GM18870 (cell line): Measurements from ENCODE around the gene RBM10.

ENCODE experiments used
- ATAC-seq: cut with Tn5 transposase; IDR thresholded peaks from one replicate; pipeline ENCODE4 v1.9.1; 2021; ENCODE audit warnings: moderate library complexity; ENCODE audit not compliant: unreplicated experiment

The RBM10 gene

GRCh38 chrX:47194194-47194787 is 49.3 kb downstream of the RBM10 start:
- ATAC-seq = no peak

DNA sequence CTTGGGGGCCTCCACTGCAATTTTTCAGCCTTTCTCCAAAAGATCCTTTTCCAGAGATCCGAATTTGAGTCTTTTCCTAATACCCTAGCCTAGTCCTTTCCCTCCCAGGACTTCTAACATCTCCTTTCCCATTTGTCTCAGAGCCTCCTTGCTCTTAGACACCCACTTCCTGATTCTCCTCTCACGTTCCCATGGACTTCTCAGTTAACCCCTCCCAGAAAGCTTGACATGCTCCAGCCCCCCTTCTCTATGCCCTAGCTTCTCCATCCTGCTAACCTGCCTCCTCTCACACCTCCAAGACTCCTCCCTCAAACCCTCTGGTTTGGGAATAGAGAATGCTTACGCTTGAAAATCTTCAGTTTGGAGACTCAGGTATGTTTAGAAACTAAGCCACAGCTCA is 51.1 kb downstream of the RBM10 start:
- ATAC-seq = no peak

- no peak for ATAC-seq
These were observed 52.5 kb downstream of the RBM10 start for GRCh38 chrX:47197526-47197925.

GRCh38 chrX:47198026-47198686 is 53.1 kb downstream of the RBM10 start:
- ATAC-seq = no peak

GRCh38 chrX:47198687-47199080 is 53.7 kb downstream of the RBM10 start:
- no peak for ATAC-seq

DNA sequence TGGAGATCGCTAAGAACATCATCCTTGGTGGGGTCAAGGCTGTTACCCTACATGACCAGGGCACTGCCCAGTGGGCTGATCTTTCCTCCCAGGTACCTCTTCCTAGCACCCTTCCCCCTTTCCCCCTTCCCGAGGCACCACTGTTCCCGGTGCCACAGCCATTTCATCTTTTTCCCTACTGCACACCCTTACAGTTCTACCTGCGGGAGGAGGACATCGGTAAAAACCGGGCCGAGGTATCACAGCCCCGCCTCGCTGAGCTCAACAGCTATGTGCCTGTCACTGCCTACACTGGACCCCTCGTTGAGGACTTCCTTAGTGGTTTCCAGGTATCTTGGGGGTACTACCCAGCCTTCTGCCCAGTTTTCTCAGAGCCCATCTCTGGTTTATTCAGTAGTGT is 54.3 kb downstream of the RBM10 start:
- no peak for ATAC-seq

- no peak for ATAC-seq
These were observed 55.5 kb downstream of the RBM10 start for GRCh38 chrX:47200385-47201150.

DNA sequence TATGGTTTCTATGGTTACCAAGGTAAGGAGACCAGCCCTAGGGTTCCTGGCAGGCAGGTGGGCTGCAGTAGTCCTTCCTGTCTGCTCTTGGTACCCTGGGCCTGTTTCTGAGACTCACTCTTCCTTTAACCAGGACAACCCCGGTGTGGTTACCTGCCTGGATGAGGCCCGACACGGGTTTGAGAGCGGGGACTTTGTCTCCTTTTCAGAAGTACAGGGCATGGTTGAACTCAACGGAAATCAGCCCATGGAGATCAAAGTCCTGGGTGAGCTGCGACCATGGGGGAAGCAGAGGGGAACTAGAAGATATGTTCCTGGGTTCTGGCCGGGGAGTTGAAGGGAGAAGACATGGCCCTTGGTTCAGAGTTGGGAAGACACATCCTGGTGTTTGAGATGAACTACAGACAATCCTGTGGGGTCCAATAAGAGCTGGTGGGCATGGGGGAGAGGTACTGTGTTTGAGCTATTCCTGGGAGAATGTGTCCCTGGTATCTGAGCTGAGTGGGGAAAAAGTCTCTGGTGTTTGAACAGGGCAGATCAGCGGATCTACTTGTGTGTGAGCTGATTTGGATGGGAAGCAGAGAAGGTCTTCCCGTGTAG is 56.4 kb downstream of the RBM10 start:
- ATAC-seq = no peak

- no peak for ATAC-seq
These were observed 57.3 kb downstream of the RBM10 start for GRCh38 chrX:47202316-47202715.

- ATAC-seq = no peak
These were observed 57.9 kb downstream of the RBM10 start for GRCh38 chrX:47202877-47203276.

DNA sequence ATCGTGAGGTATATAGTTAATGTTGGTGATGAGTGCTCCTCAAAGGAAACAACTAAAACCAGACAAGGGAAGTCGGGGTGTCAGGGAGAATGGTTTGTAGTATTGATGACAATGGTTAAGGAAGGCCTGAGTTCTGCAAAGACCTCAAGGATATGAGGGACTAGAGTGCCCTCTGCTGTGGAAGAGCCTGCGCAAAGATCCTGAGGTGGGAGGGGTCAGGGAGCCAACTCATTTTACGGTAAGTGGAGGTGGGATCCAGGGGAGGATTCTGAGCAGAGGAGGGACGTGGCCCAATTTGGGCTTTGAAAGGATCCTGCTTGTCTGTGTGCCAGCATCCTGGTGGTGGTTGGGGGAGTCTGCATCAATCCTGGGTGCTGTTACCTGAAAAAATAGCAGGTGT is 59.9 kb downstream of the RBM10 start:
- ATAC-seq = no peak

- no peak for ATAC-seq
These were observed 61.3 kb downstream of the RBM10 start for GRCh38 chrX:47206316-47206715.

DNA sequence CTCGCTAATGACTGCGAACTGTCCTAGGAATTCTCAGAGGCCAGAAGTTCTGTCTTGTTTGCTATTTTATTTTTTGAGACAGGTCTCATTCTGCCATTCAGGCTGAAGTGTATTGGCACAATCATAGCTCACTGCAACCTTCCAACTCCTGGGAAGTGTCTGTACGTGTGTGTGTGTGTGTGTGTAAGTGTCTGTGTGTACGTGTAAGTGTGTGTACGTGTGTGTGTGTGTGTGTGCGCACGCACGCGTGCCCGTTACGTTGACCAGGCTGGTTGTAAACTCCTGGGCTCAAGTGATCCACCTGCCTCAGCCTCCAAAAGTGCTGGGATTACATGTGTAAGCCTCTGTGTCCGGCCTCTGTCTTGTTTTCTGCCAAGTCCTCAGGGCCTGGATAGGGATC is 63.1 kb downstream of the RBM10 start:
- no peak for ATAC-seq

DNA sequence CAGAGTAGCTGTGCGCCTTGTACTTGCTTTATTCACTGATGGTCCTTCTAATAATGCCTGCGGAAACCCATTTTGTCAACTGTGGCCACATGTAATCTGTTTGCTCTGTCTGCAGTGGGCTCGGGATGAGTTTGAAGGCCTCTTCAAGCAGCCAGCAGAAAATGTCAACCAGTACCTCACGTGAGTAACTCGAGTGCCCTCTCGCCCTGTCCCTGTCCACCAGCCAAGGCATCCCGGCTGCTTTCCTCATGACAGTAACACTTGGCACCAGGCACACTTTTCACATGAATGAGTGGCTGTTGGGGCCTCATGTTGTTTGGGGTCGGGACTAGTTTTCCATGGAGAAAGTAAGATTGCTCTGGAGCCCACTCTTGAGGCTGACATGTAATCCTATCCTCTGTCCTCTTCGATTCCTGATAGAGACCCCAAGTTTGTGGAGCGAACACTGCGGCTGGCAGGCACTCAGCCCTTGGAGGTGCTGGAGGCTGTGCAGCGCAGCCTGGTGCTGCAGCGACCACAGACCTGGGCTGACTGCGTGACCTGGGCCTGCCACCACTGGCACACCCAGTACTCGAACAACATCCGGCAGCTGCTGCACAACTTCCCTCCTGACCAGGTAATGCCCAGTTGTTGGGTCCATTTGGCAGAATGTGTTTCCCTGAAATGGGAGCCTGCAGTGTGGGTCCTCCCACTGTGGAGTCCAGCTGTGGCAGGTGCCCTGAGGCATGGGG is 64.7 kb downstream of the RBM10 start:
- ATAC-seq = no peak

DNA sequence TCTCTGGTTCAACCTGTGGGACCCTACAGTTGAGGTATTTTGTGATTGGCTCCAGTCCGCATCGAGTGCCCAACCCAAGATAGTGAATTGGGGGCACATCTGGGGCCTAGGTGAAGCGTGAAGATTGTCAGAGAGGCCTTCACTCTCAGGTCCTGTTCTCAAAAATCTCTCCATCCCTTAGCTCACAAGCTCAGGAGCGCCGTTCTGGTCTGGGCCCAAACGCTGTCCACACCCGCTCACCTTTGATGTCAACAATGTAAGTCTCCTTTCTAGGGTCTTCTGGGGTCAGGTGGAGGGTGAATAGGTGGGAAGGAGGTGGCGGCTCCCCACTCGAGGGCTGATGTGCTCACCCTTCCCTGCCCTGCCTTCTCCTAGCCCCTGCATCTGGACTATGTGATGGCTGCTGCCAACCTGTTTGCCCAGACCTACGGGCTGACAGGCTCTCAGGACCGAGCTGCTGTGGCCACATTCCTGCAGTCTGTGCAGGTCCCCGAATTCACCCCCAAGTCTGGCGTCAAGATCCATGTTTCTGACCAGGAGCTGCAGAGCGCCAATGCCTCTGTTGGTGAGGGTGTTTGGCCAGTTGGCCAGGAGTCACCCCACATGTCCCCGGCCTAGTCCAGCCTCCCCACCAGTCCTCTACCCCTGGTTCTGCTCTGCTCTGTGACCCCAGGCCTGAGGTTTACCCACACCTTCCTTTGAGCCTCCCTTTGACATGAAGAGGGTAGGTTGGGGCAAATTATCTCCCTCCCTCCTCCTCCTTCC is 65.8 kb downstream of the RBM10 start:
- ATAC-seq = no peak

DNA sequence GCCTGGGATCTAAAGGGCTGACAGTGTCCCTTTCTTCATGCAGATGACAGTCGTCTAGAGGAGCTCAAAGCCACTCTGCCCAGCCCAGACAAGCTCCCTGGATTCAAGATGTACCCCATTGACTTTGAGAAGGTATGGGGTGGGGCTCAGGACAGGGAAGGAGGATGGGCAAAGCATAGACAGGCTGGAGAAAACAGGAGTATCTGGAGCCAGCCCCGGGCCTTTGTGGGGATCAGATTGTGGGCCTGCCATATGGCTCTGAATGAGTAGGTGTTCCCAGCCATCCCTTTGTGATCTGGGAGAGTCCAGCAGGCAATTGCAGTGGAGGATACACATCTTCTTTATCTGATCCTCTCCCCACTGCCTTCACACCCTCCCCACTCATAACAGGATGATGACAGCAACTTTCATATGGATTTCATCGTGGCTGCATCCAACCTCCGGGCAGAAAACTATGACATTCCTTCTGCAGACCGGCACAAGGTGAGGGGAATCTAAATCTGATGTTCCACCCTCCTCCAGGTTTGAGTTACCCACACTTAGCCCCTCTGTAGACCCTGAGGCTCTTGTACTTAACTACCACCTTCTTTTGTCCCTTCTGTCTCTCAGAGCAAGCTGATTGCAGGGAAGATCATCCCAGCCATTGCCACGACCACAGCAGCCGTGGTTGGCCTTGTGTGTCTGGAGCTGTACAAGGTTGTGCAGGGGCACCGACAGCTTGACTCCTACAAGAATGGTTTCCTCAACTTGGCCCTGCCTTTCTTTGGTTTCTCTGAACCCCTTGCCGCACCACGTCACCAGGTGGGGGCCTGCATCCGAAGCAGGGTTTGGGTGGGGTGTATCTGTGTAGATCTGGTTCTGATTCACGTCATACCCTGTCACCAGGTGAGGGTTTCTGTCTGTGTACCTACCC is 67.6 kb downstream of the RBM10 start:
- ATAC-seq = no peak

DNA sequence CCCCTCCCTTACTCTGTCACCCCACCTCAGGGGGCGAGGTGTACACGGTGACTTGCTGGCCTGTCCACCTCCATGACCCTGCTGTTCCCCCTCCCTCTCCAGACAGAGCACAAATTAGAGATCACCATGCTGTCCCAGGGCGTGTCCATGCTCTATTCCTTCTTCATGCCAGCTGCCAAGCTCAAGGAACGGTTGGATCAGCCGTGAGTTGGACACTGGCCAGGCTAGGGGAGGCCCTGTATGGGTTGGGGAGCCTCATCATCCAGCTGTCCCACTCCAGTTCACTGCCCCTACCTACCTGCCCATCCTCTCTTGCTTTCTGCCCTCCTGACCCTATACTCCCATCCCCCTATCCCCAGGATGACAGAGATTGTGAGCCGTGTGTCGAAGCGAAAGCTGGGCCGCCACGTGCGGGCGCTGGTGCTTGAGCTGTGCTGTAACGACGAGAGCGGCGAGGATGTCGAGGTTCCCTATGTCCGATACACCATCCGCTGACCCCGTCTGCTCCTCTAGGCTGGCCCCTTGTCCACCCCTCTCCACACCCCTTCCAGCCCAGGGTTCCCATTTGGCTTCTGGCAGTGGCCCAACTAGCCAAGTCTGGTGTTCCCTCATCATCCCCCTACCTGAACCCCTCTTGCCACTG is 69.5 kb downstream of the RBM10 start:
- no peak for ATAC-seq

- no peak for ATAC-seq
These were observed 70.4 kb downstream of the RBM10 start for GRCh38 chrX:47215291-47215900.
